GM18858 (cell line): Measurements from ENCODE around the gene MYBPH.

Experiments used
- ATAC-seq: cut with Tn5 transposase; IDR thresholded peaks from one replicate; pipeline ENCODE4 v1.9.1; 2021; ENCODE audit not compliant: unreplicated experiment

MYBPH gene

GRCh38 chr1:203175237-203175826 lies at the start of gene MYBPH:
Gene MYBPH, minus strand, starts transcription at chr1:203175826. Its CDS starts 71 bp downstream, at chr1:203175755.
- no peak for ATAC-seq

- no peak for ATAC-seq
These were observed 49.4 kb upstream of the MYBPH start for GRCh38 chr1:203225071-203225470.

GRCh38 chr1:203223012-203223775 lies 47.6 kb upstream of the MYBPH start:
- ATAC-seq, result no peak

GRCh38 chr1:203219934-203220333 lies 44.3 kb upstream of the MYBPH start:
- no peak for ATAC-seq

GRCh38 chr1:203219171-203219570 lies 43.5 kb upstream of the MYBPH start:
- no peak for ATAC-seq

- ATAC-seq, result no peak
These were observed 42.0 kb upstream of the MYBPH start for GRCh38 chr1:203217668-203218067.

GRCh38 chr1:203217139-203217655 lies 41.6 kb upstream of the MYBPH start:
- ATAC-seq, result no peak

GRCh38 chr1:203216274-203217138 lies 40.9 kb upstream of the MYBPH start:
- no peak for ATAC-seq

GRCh38 chr1:203215573-203215972 lies 39.9 kb upstream of the MYBPH start:
- ATAC-seq, result no peak

GRCh38 chr1:203214871-203215270 lies 39.2 kb upstream of the MYBPH start:
- ATAC-seq, result no peak

- no peak for ATAC-seq
These were observed 37.5 kb upstream of the MYBPH start for GRCh38 chr1:203213126-203213525.

GRCh38 chr1:203211812-203212211 lies 36.2 kb upstream of the MYBPH start:
- ATAC-seq, result no peak

GRCh38 chr1:203210988-203211387 lies 35.4 kb upstream of the MYBPH start:
- no peak for ATAC-seq

- no peak for ATAC-seq
These were observed 34.7 kb upstream of the MYBPH start for GRCh38 chr1:203210350-203210749.

- ATAC-seq, result no peak
These were observed 32.6 kb upstream of the MYBPH start for GRCh38 chr1:203208181-203208580.

- ATAC-seq, result no peak
These were observed 32.1 kb upstream of the MYBPH start for GRCh38 chr1:203207751-203208150.

GRCh38 chr1:203206129-203206687 lies 30.6 kb upstream of the MYBPH start:
- ATAC-seq, result no peak

GRCh38 chr1:203204756-203205155 lies 29.1 kb upstream of the MYBPH start:
- ATAC-seq, result no peak

GRCh38 chr1:203202431-203203245 lies 27.0 kb upstream of the MYBPH start:
- no peak for ATAC-seq

GRCh38 chr1:203201516-203202205 lies 26.0 kb upstream of the MYBPH start:
- ATAC-seq, result no peak
